Erythroblast (primary cell): Measurements from ENCODE around the gene MT1HL1.

Experiments used
- DNase-seq, 2 experiments: peaks; one replicate each; lab custom pipeline; 2025; lab: John Stamatoyannopoulos, UW
- GATA1 ChIP-seq: IDR thresholded peaks from 2 replicates; pipeline ENCODE4 v1.6.1; 2011; ENCODE audit warnings: low read depth, mild to moderate bottlenecking, control low read depth, low read length, moderate library complexity
- POLR2A ChIP-seq: IDR thresholded peaks from 2 replicates; pipeline ENCODE4 v1.6.1; 2011; ENCODE audit warnings: mild to moderate bottlenecking, low read length

The MT1HL1 gene

DNA sequence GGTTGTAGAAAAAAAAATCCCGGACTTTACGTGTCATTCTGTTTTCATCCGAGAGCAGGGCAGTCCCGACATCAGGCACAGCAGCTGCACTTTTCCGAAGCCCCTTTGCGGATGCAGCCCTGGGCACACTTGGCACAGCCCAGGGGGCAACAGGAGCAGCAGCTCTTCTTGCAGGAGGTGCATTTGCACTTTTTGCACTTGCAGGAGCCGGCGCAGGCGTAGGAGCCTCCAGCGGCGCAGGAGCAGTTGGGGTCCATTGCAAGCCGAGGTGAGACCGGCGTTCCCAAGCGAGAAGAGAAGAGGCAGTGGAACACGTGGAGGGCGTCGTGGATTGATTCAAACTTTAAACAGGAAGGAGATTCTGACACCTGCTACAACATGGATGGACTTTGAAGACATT is at the start of gene MT1HL1:
MT1HL1 (minus strand) TSS at position 326 of the 400 bp plus-strand sequence; CDS start at position 257, 69 bp downstream.
- TF ChIP-seq POLR2A (no peak), GATA1 (no peak)
- no peak for DNase-seq

DNA sequence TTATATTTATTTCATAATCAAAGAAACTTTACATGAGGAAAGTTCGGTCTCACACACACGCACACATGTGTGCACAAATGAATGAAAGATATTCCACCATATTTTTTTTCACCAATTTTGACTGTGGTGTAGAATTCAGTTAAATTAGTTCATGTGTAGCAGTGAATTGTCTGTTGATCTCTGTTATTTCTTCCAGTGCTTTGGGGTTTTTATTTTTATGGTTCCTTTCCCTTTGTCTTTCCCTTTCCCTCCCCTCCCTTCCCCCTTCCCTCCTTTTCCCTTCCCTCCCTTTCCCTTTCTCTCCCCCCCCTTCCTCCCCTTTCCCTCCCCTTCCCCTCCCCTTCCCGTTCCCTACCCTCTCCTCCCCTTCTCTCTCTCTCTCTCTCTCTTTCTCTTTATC is 46.7 kb upstream of the MT1HL1 start:
- DNase-seq, result no peak

DNA sequence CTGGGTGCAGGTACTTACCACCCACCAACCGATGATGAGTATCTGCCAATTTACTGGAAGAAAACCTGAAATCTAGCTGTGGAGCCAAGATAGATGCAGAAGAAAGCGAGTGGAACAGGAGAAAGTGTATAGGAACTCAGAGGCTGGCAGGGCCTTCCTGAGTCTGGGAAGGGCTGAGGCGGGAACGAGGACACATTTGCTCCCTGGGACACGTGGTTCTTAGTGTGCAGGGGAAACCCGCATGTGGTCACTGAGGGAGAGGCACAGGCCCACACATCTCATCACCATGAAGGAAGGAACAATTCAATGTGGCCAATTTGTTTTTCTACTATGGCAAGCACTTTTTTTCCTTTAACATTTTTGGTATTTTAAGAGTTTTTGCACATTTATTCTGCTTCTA is 45.9 kb upstream of the MT1HL1 start:
- no peak for TF ChIP-seq POLR2A

More for the DNA sequence above, 46.7 kb upstream of the MT1HL1 start:
- no peak for TF ChIP-seq GATA1
- no peak for TF ChIP-seq POLR2A

DNA sequence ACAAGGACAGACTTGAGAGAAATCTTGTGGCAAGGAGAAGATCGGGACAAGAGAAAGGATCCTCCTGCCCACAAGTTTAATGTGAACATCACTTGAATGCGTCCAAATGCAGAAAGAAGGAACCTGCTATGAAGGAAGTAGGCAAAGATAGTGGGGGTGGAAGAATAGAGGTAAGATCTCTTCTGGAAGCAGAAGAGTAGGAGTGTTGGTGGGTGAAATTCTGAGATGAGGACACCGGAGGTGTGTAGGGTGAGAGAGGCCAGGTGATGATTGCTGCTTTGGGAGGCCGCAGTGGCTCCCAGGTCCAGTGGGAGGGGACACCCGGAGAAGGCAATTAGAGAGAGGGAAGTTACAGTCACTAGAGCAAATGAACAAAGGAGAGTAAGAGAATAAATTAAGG is 44.6 kb upstream of the MT1HL1 start:
- no peak for DNase-seq
- TF ChIP-seq POLR2A, result no peak
- no peak for TF ChIP-seq GATA1

More for the DNA sequence above, 45.9 kb upstream of the MT1HL1 start:
- no peak for DNase-seq

DNA sequence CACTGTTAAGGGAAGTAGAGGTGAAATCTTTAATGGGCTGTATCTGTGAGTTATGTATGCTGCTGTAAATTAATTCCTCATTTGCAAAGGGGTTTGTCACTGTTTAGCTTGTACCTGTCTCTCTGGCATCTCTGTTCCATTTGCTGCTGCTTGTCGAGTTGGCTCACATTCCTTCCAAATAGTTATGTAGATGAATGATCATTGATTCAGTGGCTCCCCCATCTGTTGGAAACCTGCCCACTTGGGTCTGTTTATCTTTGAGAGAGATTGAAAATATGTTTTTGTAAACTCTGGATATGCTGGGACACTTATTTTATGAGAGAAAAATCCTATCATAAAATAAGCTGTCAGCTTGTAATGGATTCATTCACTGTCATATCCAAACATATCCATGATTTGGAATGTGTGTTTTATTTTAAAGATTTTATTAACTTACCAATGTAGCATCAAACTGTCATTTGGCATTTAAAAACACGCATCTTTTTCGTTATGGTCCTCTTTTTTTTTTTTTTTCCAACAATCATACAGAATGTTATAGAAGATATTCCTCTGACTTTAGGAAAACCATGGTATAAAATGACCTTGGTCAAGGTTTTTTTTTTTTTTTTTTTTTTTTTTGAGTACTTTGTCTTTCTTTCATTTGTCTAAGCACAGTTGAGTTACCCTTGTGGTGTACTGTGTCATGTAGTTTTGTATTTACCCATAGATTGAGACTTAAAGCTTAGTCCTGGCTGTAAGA is 41.2 kb upstream of the MT1HL1 start:
- peak; percentile 18 to 23 for DNase-seq

DNA sequence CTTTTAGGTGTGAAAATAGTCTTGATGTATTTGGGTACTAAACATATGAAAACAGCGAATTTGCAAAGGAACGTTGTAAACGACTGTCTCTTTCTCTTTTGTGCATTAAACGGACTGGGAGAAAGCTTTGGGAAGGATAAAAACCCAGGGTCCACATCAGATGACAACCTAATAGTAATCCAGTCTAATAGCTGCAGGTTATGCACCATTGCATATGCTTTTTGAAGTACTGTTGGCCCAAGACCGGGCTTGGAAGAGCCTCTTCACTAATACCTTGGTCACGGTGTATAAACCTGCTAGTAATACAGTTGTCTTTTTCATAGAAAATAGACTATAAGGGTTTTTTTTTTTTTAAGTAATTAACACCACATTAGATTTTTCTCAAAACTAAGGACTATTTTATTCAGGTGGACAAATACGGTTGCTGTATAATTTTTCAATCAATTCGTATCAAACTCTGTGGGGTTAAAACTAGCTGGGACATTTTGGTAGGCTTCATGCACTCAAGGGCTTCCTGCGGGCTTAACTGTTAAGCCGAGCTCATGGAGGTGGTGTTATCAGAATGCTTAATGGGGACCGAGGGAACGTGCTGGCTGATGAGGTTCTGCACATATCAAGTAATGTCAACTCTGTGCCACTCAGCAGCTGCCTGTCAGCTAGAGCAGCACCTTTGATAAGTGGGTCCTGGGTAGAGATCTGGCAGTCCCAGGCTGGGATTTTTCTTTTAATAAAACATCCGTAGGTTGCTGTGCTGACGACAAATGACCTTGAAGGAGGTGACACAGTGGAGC is 39.8 kb upstream of the MT1HL1 start:
- TF ChIP-seq POLR2A (no peak), GATA1 (no peak)
- DNase-seq, result no peak

More for the DNA sequence above, 41.2 kb upstream of the MT1HL1 start:
- TF ChIP-seq POLR2A, result no peak
- TF ChIP-seq GATA1, result no peak

DNA sequence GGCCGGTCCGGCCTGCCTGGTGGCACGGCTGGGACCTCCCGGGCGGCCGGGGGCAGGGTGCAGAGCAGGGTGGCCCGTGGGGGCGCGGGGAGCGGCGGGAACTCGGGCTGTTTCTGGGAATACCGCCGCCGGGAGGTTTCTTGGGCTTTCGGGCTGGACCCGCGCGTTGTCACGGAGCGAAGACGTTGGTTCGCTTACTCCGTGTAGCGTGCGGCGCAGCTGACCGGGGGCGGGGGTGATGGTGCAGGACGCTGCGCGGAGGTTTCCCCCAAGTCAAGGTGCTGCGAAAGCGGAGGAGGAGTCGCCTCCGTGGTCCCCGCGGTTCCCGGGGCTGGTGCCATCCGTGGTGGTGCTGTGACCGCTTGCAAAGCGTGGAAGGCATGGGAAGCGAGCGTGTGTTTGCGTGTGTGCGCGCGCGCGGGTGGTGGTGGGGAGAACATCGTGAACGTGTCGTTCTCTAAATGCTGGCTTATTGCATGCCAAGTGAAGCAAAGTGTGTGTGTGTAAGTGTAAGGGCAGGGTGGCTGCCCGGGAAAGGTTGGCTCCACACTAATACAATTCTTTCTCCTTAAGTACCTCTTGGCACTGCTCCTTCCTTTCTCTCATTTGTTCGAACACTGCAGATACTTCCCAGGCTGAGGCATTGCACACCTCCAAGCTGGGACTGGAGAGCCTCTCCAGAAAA is 38.8 kb upstream of the MT1HL1 start:
- TF ChIP-seq GATA1 (no peak), POLR2A (no peak)
- DNase-seq, result no peak

DNA sequence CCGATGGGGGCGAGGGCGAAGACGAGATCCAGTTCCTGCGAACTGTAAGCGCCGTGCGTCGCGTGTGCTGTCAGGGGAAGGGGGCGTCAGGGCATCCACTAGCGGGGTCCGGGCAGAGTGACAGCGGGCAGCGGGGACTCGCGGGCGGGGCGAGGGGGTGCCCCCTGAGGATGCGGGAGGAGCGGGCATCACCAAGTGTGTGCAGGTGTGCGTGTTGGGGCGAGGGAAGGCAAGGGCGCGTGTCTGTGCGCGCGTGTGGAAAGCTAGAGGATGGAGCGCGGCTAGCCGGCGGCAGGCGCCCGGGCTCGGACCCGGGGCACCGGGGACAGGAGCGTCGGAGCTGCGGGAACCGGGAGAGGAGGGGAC is 38.3 kb upstream of the MT1HL1 start:
- DNase-seq, result no peak
- TF ChIP-seq GATA1 (no peak), POLR2A (no peak)

DNA sequence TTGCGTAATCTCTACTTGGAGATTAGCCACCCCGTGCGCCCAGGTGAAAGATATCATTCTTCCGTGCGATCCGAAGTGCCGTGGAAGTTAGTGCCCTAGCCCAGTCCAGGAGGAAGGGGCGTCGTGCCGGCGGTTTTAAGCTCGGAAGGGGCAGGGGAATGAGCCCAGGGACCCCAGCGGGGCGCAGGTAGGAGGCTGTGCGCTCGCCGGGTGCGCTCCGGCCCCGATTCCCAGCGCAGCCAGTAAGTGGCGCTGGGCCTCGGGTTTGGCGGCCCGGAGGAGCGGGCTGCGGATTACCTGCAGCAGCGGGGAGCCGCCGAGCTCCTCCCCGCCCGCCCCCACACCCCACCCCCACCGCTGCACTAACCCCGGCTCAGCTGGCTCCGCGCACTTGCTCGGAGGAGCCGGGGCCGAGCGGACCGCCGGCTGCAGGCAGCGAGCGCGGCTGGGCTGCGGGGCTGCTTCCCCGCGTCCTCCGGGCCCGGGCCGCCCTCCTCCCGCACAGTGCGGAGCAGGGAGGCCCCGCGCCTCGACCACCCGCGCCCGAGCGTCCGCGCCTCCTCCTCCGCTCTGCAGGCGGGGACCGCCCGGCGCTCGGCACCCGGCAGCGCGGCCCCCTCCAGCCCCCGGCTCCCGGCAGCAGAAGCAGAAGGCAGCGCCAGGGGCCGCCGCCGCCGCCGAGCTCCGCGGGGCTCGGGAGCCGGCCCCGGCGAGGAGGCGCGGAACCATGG is 37.7 kb upstream of the MT1HL1 start, which contains the start of gene RYR2:
RYR2 (plus strand) TSS at position 390 of the 731 bp plus-strand sequence; CDS start at position 728, 338 bp downstream.
- DNase-seq, result peak; percentile 20 to 32
- TF ChIP-seq GATA1 (no peak), POLR2A (no peak)

DNA sequence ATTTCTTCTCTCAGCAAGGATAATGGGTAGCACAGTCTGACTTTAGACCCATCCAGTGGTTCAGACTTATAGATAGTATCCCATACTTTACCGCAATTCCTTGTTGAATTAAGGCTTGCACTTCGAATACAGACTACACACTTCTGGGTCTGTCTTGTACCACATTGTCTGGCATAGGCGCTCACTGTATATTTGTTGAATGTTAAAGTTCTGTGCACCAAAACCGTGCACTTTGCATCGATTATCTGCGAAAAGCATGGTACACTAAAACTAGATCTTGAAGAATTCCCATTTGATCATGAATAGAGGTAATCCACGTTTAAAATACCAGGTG is 37.2 kb upstream of the MT1HL1 start:
- TF ChIP-seq POLR2A (no peak), GATA1 (no peak)
- no peak for DNase-seq

DNA sequence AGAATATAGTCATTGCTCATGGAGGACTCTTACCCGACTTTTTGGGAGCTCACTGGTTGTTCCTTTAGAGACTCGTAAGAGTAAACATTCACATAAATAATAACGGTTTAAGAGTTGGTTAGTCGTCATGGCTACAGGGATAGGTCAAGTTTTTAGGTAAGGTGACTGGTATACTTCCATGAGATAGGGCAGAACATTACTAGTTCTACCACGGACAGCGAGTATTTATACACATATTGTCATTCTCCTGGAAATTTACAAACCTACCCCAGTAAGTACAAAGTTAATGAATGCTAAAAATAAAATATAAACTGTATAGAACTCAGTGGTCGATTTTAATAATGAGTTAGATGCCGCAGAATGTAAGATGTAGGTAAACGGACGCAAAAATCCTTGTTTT is 36.6 kb upstream of the MT1HL1 start:
- no peak for TF ChIP-seq GATA1
- no peak for TF ChIP-seq POLR2A
- no peak for DNase-seq

DNA sequence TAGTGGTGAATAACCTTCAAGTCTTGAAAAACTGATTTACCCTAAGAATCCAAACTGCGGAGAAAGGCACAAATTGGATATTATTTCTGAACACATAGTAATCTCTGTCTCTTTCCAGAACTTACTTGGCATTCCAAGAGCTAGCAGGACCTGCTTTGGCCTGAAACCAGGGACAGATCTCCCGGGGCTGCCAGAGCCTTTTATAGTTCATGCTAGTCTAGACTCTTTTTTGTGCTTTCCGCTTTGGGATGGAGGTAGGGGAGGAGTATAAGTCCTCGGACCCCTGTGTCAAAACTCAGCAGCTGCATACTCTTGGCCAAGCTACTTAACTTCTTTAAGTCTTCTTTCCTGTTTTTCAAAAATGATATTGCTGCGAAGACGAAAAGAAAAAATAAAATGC is 34.0 kb upstream of the MT1HL1 start:
- TF ChIP-seq POLR2A, result no peak
- TF ChIP-seq GATA1, result no peak
- DNase-seq, result no peak

DNA sequence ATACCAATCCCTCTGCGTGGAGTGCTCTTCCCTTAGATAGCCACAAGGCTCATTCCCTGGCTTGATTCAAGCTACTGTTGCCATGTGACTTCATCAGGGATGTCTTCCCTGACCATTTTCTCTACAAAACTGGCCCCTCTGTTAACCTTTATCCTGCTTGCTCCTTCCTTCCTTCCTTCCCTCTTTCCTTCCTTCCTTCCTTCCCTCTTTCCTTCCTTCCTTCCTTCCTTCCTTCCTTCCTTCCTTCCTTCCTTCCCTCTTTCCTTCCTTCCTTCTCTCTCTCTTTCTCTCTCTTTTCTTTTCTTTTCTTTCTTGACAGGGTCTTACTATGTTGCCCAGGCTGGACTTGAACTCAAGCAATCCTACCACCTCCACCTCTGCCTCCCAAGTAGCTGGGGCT is 31.5 kb upstream of the MT1HL1 start:
- TF ChIP-seq POLR2A (no peak), GATA1 (no peak)
- DNase-seq, result no peak

DNA sequence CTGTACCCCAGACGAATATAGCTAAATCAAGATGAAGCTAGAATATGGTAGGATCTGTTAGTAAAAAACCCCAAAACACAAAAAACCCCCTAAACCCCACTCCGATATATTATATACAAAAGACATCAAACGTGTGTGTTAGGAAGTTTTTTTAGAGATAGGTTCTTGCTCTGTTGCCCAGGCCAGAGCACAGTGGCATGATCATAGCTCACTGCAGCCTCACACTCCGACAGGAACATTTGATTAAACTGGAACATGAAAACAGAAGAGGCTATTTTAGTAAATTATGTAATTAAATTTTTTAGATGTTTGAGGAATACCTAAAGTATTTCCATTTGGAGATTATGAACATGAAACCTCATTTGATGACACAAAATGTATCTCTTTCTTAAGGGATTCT is 29.6 kb upstream of the MT1HL1 start:
- DNase-seq, result no peak
- TF ChIP-seq GATA1, result no peak
- TF ChIP-seq POLR2A, result no peak
